Endothelial cell of hepatic sinusoid (primary cell): ENCODE measurements around the gene COL1A2.

Experiments used
- in situ Hi-C: cut with HindIII; loops from 2 replicates; pipeline ENCODE4 v1.10.0; 2017; ENCODE audit warnings: low sequenced_read_pairs

The COL1A2 gene

GRCh38 chr7:94472608-94473007, 77.9 kb downstream of the COL1A2 start:
- in situ Hi-C loops = no loop called here

- in situ Hi-C loops = no loop called here
These were observed 81.7 kb downstream of the COL1A2 start for GRCh38 chr7:94476251-94476840.

- in situ Hi-C loops = no loop called here
These were observed 83.2 kb downstream of the COL1A2 start for GRCh38 chr7:94477878-94478277.

- in situ Hi-C loops = no loop called here
These were observed 84.0 kb downstream of the COL1A2 start for GRCh38 chr7:94478648-94479214.
